GM19438 (cell line): ENCODE measurements around the gene MROH8.

Experiments
- ATAC-seq: cut with Tn5 transposase; IDR thresholded peaks from one replicate; pipeline ENCODE4 v1.9.1; 2021; ENCODE audit warnings: low read depth; ENCODE audit not compliant: unreplicated experiment

MROH8 gene

DNA sequence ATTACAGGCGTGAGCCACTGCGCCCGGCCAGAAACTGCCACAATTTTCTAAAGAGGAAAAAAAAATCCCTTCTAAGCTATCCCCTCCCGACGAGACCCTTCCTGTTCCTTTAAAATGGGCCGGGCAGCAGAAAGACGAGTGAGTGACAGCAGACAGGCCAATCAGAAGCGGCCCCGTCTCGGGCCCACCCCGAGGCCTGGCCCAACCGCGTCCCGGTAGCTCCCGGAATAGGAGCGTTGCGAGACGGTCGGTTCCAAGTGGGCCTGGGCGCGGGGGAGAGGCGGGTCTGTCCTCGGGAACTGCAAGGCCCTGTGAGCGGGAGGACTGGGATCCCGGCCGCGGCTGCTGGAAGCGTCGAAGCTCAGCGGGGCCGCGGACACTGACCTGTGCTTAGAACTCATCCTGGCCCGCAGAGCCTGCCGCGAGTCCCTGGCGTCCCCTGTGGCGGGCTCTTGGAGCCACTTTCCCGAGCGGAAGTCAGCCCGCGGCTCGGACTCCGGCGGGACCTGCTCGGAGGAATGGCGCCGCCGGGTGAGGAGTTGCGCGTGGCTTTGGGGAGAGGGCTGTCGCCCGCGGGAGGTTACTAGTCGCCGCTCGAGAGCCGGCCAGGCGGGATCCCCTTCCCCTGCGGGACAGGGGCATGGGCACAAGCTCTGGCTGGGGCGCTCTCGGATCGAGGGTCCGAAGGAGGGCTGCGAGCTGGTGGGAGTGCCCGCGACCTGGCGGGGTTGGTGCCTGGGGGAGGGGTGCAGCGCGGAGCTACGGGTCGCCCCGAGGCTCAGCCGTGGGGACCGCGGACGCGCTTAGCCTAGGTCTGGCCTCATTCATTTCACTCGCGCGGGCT is at the start of gene MROH8, which contains the start of gene RPN2:
Gene MROH8, minus strand, starts transcription at position 710 of the 844 bp plus-strand sequence.
Gene RPN2, plus strand, starts transcription at position 492 of the 844 bp plus-strand sequence. Its CDS starts 27 bp downstream, at position 519.
- peak; percentile 92 for ATAC-seq

DNA sequence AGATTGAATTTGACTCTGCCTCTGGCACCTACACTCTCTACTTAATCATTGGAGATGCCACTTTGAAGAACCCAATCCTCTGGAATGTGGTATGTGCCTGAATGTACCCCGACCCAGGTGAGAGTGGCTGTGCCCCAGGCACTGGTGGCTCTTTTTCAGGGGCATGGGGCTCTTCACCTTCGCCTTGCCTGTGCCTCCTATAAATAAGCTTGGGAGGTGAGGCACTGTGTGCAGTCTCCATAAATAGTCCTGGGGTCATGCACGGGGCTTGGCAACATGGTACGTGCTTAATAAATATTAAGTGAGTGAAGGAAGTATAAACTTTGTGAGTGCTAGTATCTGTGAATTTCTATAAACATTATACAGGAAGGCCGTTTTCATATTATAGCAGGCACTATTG is 49.3 kb upstream of the MROH8 start:
- no peak for ATAC-seq

DNA sequence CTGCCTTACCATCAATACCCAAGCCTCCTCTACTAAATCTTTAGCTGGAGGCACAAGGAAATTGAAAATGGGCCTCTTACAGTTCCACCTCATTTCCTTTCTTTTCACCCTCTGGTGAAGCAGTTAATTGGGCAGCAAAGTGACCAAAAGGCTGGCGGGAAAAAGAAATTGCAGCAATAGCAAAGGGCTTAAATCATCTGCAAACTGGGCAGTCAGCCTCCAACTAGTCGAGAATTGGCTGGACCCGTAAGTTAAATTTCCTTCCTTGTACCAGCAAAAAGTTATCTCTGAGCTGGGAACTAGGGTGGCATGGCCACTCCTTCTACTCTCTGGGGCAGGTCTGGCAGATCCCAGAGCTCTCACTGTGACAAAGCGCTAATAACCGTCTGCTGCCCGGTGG is 48.7 kb upstream of the MROH8 start:
- no peak for ATAC-seq

DNA sequence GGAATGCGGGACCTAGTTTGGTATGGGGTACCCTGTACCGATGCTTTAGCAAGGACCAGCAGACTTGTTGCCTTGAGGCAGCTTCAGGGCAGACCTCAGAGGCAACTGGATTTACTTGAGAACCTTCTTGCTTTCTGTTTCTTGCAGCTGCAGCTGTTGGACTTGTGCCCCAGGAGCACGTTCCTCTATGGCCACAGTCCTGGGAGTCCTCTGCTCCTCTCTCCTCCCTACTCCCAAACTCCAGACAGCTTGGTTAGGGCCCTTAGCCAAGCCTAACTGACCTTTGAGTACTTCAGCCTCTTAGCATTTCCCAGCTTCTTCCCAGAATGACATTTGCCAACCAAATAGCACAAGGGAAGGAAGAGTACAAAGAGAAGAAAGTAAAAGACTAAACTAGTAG is 47.5 kb upstream of the MROH8 start:
- no peak for ATAC-seq

DNA sequence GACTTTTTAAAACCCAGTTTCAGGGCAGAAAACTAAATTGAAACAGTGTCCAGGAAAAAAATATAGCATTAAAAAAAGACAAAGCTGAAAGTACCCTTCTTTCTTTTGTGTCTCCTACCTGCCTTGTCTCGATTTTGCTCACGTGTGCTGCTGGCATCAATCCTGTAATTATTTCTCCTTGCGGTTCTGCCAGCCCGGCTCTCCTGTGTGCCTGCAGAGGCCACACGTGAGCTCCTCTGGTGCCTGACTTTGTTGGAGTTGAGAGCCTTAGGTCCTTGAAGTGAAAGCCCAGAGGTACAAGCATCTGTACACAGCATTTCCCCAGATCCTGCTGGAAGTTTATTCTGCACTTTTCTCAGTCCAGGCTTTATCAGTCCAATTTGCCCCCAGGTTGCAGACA is 45.8 kb upstream of the MROH8 start:
- no peak for ATAC-seq

DNA sequence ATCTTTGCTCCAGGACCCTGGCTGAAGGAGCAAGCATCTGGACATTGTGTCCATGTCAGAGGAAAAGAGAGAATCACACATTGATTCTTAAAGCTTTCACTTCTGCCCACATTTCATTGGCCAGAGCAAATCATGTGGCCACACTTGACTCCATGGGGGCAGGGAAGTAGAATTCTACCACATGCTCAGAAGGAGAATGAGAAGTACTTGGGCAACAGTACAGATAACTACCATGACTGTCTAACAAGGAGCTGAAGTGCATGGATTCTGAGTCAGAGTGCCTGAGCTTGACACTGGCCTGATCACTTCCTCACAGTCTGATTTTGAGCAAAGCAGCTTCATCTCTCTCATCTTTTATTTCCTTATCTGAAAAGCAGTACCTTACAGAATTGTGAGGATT is 43.7 kb upstream of the MROH8 start:
- ATAC-seq: no peak

DNA sequence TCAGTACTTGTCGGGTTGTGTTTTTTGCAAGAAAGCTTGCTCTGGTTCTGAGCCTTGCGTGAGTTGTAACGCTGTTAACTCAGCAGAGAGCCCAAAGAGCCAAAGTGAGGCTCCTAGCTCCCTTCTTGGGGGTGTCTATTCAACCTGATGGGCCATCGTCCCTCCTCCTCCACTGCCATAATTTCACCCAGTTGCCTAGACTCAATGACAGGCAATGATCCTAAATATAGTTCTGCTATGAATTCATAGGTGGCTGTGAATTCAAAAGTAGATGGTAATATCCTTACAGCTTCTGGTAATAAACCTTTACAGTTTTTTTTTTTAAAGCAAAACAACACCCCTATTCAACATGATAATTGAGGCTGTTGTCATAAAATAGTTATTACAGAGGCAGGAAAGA is 42.7 kb upstream of the MROH8 start:
- ATAC-seq: no peak

DNA sequence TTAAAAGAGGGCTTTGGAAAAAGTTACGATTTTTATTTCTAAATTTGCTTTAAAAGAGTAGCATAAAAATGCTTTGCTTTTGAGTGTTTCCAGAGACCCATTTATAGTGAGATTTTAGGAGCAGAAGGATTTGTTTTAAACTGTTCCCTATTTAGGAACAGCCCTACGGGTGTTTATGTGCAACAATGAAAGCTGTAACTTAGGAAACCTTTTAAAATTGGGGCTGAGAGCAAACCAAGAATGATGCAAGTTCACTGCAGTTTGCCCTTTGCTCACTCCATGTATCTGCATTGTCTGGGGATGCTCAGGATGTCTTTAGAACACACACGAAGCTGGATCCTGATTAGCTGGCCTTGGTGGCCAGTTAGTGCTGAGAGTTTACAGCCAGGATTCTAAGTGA is 41.4 kb upstream of the MROH8 start:
- ATAC-seq: no peak

DNA sequence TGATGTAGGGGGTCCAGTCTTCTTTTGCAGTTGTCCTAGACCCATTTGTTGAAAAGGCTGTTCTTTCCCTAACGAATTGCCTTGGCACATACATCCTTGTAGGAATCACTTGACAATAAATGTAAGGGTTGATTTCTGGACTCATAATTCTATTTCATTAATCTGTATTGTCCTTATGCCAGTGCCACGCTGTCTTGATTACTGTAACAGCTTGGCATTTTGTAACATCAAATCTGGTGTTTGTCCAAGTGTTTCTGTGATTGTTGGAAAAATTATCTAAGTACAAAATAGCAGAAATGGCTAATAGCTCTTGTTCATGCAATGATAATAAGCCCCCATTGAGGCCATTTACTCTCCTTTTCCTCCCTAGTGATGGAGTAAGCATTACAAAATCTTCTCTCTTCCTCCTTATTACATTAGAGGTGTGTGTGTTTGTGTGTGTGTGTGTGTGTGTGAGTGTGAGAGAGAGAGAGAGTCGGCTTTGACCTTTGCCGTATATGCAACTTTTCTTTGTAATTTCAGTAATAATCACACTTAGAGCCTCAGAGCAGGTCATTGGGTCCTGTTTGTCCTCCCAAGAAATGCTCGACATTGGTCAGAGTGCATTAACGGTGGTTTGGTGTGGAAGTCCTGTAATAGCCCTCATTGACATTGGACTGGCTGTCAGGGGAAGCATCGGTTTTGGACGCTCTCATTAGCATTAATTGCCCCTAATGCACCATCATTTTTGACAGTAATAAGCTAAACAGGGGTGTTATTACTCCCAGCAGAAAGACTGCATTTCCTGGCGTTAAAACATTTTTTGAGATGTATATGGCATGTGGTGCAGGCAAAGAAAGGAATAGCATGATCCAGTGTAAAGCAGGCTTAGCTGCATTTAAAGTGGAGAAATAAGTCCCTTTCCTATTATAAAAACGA is 40.7 kb upstream of the MROH8 start:
- ATAC-seq: no peak

DNA sequence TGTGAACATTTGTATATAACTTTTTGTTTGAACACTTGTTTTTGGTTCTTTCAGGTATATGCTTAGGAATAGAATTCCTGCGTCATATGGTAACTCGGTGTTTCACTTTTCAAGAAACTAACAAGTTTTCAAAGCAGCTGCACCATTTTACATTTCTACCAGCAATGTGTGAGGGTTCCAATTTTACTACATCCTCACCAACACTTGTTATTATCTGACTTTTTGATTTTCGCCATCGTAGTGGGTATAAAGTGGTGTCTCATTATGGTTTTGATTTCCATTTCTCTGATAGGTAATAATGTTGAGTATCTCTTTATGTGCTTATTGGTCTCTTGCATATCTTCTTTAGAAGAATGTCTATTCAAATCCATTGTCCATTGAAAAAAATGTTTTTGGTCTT is 39.6 kb upstream of the MROH8 start:
- no peak for ATAC-seq

DNA sequence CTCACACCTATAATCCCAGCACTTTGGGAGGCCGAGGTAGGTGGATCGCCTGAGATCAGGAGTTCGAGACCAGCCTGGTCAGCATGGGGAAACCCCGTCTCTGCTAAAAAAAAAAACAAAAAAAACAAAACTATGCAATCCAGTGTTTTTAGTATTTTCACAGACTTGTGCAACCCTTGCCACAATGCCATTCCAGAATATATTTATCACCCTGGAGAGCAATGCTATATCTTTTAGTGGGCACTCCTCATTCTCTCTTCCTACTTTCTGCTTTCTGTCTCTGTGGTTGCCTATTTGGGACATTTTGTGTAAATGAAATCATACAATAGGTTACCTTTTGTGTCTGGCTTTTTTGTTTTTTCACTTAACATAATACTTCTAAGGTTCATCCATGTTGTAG is 39.1 kb upstream of the MROH8 start:
- no peak for ATAC-seq

DNA sequence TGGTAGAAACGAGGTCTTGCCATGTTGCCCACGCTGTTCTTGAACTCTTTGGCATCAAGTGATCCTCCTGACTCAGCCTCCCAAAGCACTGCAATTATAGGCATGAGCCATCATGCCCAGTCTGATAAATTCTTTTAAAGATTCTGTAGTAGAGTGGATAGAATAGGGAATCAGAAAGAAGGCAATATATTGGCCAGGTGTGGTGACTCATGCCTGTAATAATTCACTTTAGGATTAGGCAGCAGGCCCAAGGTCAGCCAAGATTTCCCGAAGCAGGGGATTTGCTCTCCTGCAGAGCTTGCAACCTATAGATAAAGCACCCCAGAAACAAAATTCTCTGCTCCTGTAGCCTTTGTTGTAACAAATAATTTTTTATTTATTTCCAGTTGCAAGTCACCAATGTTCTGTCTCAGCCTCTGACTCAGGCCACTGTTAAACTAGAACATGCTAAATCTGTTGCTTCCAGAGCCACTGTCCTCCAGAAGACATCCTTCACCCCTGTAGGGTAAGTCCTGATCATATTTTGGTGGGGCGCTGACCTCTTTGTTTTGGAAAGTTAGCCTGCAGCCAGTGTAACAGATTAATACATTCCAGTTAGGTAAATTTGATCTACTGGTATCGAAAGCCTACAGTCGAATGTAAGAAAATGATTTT is 30.4 kb upstream of the MROH8 start:
- ATAC-seq: no peak

DNA sequence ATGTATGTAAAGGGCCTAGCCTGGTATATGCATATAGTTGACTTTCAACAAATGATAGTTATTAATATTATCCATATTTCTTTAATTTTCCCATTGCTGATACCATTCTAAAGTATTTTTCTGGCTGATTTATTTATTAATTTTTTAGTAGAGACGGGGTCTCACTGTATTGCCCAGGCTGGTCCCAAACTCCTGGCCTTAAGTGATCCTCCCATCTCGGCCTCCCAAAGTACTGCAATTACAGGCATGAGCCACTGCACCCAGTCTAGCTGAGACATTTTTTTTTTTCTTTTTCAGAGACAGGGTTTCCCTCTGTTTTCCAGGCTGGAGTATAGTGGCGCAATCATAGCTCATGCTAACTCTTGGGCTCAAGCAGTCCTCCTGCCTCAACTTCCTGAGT is 29.8 kb upstream of the MROH8 start:
- ATAC-seq: no peak

DNA sequence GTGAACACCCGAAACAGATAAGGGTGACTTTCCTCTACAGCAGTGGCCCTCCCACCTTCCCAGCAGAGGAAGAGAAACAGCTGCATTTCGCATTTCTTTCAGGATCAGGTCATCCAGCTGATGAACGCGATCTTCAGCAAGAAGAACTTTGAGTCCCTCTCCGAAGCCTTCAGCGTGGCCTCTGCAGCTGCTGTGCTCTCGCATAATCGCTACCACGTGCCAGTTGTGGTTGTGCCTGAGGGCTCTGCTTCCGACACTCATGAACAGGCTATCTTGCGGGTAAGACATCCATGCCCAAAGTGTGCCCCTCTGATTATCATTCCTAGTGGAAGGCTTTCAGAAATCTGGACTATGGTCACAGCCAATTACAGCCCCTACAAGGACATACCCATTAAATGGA is 27.8 kb upstream of the MROH8 start:
- no peak for ATAC-seq

DNA sequence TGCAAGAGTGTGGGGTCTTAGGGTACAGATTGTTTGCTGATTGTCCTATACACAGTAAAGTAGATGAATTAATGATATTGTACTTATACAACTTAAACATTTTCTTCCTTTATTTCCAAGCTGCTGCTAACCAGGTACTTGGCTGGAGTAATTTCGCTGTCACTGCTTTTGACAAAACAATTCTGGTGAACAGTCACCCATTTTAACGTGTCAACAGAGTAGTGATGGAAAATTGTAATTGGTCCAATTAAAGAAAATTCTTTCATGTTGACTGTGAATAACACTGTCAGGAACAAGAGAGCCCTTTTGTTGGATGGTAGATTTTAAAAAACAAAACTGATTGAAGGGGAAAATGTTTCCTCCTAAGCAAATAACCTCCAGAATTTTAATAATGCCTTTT is 26.4 kb upstream of the MROH8 start:
- no peak for ATAC-seq

DNA sequence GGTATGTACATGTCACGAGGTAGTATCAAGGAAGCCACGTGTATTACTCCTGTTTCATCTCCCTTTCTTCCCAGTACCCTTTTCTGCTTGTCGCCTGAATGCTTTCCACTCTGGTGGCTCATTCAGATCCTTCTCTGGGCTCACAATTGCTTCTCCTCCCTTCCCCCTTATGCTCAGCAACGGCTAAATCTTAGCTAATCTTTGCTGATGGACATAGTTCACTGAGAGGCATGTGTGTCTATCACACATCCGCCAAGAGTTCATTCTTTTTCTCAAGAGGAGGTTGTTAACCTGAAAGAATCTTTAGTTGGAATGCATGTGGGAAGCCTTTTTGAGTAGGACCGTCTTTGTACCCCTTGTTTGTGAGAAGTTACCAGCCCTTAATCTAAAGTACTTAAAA is 25.8 kb upstream of the MROH8 start:
- no peak for ATAC-seq

DNA sequence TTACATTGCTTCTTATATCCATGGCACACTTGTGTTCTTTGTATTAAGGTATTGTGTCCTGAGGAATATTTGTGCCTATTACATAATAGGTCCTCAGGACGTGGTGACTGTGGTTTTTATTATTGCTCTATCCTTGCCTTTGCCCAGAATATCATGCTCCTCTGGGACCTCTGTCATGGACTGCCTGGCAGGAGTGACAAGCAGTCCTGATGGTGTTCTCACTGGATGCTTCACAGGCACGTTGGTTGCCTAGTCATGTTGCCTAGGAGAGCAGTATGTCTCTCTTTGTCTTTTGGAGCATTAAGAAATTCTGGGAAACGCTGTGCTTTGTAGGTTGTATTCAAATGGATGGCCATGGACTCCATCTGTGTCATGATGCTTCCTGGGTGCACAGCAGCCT is 24.7 kb upstream of the MROH8 start:
- ATAC-seq: no peak

DNA sequence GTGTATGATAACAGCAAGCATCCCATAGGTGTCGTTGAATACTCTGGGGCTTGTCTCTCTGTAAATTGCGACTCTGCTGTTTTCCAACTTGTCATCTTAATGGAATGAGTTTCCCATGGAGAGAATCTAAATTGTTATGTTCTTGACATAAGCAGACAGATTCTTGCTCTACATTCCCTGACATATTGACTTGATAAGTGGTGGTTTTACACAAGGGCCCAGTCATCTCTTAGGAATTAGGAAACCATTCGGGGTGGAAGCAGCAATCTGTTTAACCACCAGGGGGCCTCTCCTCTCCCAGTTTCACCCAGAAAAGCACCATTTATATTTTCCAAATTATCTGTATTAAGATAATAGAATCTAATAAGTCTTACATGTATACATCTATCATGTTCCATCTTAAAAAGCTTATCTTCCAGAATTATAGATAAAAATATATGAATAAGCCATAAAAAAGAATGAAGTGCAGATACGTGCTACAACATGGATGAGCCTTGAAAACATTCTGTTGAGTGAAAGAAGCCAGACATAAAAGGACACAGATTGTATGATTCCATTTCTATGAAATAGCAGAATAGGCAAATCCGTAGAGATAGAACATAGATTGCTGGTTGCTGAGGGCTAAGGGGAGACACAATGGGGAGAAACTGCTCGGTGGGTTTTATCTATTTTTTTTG is 23.1 kb upstream of the MROH8 start:
- no peak for ATAC-seq

DNA sequence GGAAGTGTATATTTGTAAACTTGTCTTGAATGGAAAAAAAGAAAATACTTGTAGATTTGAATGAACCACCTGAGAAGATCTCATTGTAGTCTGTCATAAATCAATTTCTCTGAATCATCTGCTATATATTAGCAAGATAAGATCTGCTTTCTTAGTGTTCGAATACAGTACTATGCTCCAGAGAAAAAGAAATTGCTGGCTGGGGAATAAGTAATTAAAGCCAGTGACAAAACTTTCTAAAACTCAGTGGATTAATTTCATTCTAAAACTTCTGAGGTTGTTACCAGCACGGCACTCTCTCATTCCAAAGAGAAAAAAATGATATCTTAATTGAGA is 22.4 kb upstream of the MROH8 start:
- ATAC-seq: no peak

DNA sequence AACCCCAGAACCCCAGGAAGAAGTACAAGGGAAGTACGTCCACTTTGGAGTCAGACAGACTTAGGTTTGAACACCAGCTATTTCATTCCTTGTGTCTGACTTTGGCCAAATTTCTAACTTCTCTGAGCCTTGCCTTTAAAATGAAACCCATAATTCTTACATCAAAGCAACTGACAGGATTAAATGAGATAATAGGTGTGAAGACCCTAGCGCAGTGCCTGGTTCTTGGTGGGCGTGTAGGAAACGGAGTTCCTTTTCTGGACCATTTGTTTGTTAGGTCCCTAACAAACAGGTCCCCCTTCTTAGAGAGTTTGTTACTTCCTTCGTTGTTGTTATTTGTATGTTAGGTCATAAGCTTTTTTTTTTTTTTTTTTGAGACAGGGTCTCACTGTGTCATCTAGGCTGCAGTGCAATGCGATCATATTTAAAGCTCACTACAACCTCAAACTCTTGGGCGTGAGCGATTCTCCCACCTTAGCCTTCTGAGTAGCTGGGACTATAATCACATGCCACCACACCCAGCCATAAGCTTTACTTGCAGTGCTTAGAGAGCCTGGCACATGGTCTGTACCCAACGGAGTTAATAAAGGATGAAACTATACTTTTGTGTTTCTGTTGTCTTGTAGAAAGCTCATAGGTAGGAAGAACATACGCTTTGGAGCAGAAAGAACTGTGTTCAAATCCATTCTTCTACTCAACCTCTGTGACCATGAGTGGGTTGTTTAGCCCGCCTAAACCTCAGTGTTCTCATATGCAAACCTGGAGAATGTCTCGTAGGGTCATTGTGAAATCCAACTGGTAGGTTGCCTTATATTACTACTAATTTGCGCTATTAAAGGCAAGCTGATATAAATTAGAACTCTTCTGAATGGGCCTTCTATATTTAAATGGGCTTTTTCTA is 21.8 kb upstream of the MROH8 start:
- ATAC-seq: no peak
